HCT116 (cell line): ENCODE measurements around the gene MAST4. TPM values are rescaled to one million over a fixed set of nuclear protein-coding genes. Genes with fewer than 3 reads are reported as not detected.

Source experiments
- ATAC-seq: fragments of 200-7000 bp; cut with Tn5 transposase; 2 replicates; pipeline ENCODE4 v1.9.1; 2020; ENCODE audit warnings: mild to moderate bottlenecking, moderate library complexity
- BruUV-seq: library from RNA; stranded (reverse); fragments of 400-500 nt; replicated peaks from 2 replicates; lab custom pipeline; 2021; lab: Mats Ljungman, UMichigan
- CTCF ChIA-PET: fragments of 300-600 bp; sonication (Branson Sonifier 250); formaldehyde crosslinking; loops from one replicate; lab custom pipeline; 2021; ENCODE audit warnings: antibody characterized with exemption; lab: Charles Lee
- POLR2A ChIA-PET: fragments of 300-600, 350-600 bp; sonication (Branson Sonifier 250); formaldehyde crosslinking; loops from one replicate; lab custom pipeline; 2021; ENCODE audit warnings: antibody characterized with exemption; lab: Charles Lee
- RAD21 ChIA-PET, 2 experiments: fragments of 300-600 bp; sonication (Branson Sonifier 250); formaldehyde crosslinking; loops; one replicate each; lab custom pipeline; 2023; ENCODE audit warnings: low total read pairs in 2 of 2; ENCODE audit not compliant: uncharacterized antibody in 2 of 2, unreplicated experiment in 2 of 2, low non-redundant PET in 1 of 2; lab: Charles Lee
- DNase-seq: peaks from one replicate; pipeline ENCODE4 v3.0.0-alpha.2; 2010; ENCODE audit warnings: low read depth, low spot score
- H2AFZ ChIP-seq: fragments of 200-600 bp; shearing (Covaris generic), sonication (generic); 2 replicates; pipeline ENCODE4 v1.6.1; 2017; ENCODE audit warnings: low read depth, mixed run types, mixed read lengths, antibody characterized with exemption, low read length; ENCODE audit not compliant: poor library complexity, severe bottlenecking
- H3K27ac ChIP-seq: 2 replicates; pipeline ENCODE4 v1.5.1; 2012; ENCODE audit warnings: low read depth, low read length
- H3K27me3 ChIP-seq: fragments of 200-600 bp; sonication (generic); 2 replicates; pipeline ENCODE4 v1.6.1; 2016; ENCODE audit warnings: mixed run types, low read length, mixed read lengths; ENCODE audit not compliant: insufficient read depth
- H3K36me3 ChIP-seq, 2 experiments: fragments of 200-500 bp in 1 of 2; fragments of 200-600 bp in 1 of 2; sonication (Bioruptor generic) in 1 of 2; sonication (generic) in 1 of 2; 2 replicates each; pipeline versions ENCODE4 v1.5.1 to v1.6.1; 2014 to 2016; ENCODE audit warnings: low read length in 2 of 2, inconsistent platforms in 1 of 2, mixed read lengths in 1 of 2, mixed run types in 1 of 2; ENCODE audit not compliant: insufficient read depth in 2 of 2, control insufficient read depth in 1 of 2
- H3K4me1 ChIP-seq, 2 experiments: fragments of 200-600 bp in 1 of 2; sonication (generic) in 1 of 2; 2 replicates each; pipeline versions ENCODE4 v1.5.1 to v1.6.1; 2012 to 2017; ENCODE audit warnings: low read length in 2 of 2, inconsistent platforms in 1 of 2, mild to moderate bottlenecking in 1 of 2, mixed read lengths in 1 of 2, mixed run types in 1 of 2, moderate library complexity in 1 of 2; ENCODE audit not compliant: insufficient read depth in 2 of 2, control insufficient read depth in 1 of 2
- H3K4me2 ChIP-seq: fragments of 200-600 bp; sonication (generic); 2 replicates; pipeline ENCODE4 v1.6.1; 2017; ENCODE audit warnings: mixed run types, low read length, mixed read lengths
- H3K4me3 ChIP-seq, 2 experiments: fragments of 200-600 bp in 1 of 2; sonication (generic) in 1 of 2; replicated peaks in 1 of 2; 2 replicates each; pipeline ENCODE4 v1.5.1; 2011 to 2016; ENCODE audit warnings: low read length in 2 of 2, control low read depth in 1 of 2, low read depth in 1 of 2, mild to moderate bottlenecking in 1 of 2, mixed read lengths in 1 of 2, mixed run types in 1 of 2
- H3K79me2 ChIP-seq: fragments of 200-600 bp; sonication (generic); 2 replicates; pipeline ENCODE4 v1.6.1; 2017; ENCODE audit warnings: mild to moderate bottlenecking, mixed run types, low read length, moderate library complexity, mixed read lengths; ENCODE audit not compliant: insufficient read depth
- H3K9ac ChIP-seq: fragments of 200-600 bp; sonication (generic); 2 replicates; pipeline ENCODE4 v1.6.1; 2016; ENCODE audit warnings: low read length, mixed read lengths
- H3K9me2 ChIP-seq: fragments of 200-600 bp; sonication (generic), shearing (Covaris generic); 2 replicates; pipeline ENCODE4 v1.6.1; 2017; ENCODE audit warnings: mixed run types, mild to moderate bottlenecking, moderate library complexity; ENCODE audit not compliant: insufficient read depth
- H3K9me3 ChIP-seq, 2 experiments: fragments of 200-500 bp in 1 of 2; fragments of 200-600 bp in 1 of 2; sonication (Bioruptor generic) in 1 of 2; sonication (generic) in 1 of 2; 2 replicates each; pipeline ENCODE4 v1.6.1; 2014 to 2017; ENCODE audit warnings: low read length in 2 of 2, mixed read lengths in 2 of 2, inconsistent platforms in 1 of 2, low read depth in 1 of 2, mild to moderate bottlenecking in 1 of 2, mixed run types in 1 of 2, moderate library complexity in 1 of 2; ENCODE audit not compliant: control insufficient read depth in 1 of 2, insufficient read depth in 1 of 2
- H4K20me1 ChIP-seq: fragments of 200-600 bp; sonication (generic), shearing (Covaris generic); 2 replicates; pipeline ENCODE4 v1.6.1; 2017; ENCODE audit warnings: mixed run types, mild to moderate bottlenecking, moderate library complexity; ENCODE audit not compliant: insufficient read depth
- ATF3 ChIP-seq: IDR thresholded peaks from 2 replicates; pipeline ENCODE4 v1.6.1; 2012
- CEBPB ChIP-seq: IDR thresholded peaks from 2 replicates; pipeline ENCODE4 v1.6.1; 2012; ENCODE audit warnings: low read depth
- EGR1 ChIP-seq: IDR thresholded peaks from 2 replicates; pipeline ENCODE4 v1.6.1; 2012; ENCODE audit warnings: low read depth
- EZH2 ChIP-seq: fragments of 200-600 bp; sonication (generic); IDR thresholded peaks from 2 replicates; pipeline ENCODE4 v1.6.1; 2017; ENCODE audit warnings: antibody characterized with exemption, mixed run types
- POLR2AphosphoS5 ChIP-seq: IDR thresholded peaks from 2 replicates; pipeline ENCODE4 v1.6.1; 2011; ENCODE audit warnings: mild to moderate bottlenecking, low read depth, low read length, moderate library complexity
- RAD21 ChIP-seq: IDR thresholded peaks from 2 replicates; pipeline ENCODE4 v1.6.1; 2012; ENCODE audit warnings: low read depth, mild to moderate bottlenecking
- SIN3A ChIP-seq: IDR thresholded peaks from 2 replicates; pipeline ENCODE4 v1.6.1; 2012; ENCODE audit warnings: low read depth
- SP1 ChIP-seq: IDR thresholded peaks from 2 replicates; pipeline ENCODE4 v1.6.1; 2012; ENCODE audit warnings: low read depth
- YY1 ChIP-seq: IDR thresholded peaks from 2 replicates; pipeline ENCODE4 v1.6.1; 2011; ENCODE audit warnings: low read length, low read depth, moderate library complexity, mild to moderate bottlenecking; ENCODE audit not compliant: insufficient replicate concordance; ENCODE audit errors: extremely low read depth
- intact Hi-C: fragments of 100-400 bp; cut with micrococcal nuclease; formaldehyde crosslinking; loops from 2 replicates; pipeline ENCODE4 v1.10.0; 2022
- total RNA-seq: library from RNA; stranded (reverse); gene quantifications from one replicate; pipeline ENCODE4 v1.2.1, GENCODE V29; 2021; ENCODE audit not compliant: unreplicated experiment
- TF ChIP-seq, protein P1 (sequence below): IDR thresholded peaks from 2 replicates; pipeline ENCODE4 v1.6.1; 2011; ENCODE audit warnings: mild to moderate bottlenecking, low read length, moderate library complexity; ENCODE audit not compliant: insufficient replicate concordance; ENCODE audit errors: extremely low read depth
- TF ChIP-seq, protein P2 (sequence below): IDR thresholded peaks from 2 replicates; pipeline ENCODE4 v1.6.1; 2012
- TF ChIP-seq, protein P3 (sequence below): IDR thresholded peaks from 2 replicates; pipeline ENCODE4 v1.6.1; 2012; ENCODE audit warnings: low read depth

The MAST4 gene
- total RNA-seq, 1 experiment from 2014 or later: 1.1 TPM

DNA sequence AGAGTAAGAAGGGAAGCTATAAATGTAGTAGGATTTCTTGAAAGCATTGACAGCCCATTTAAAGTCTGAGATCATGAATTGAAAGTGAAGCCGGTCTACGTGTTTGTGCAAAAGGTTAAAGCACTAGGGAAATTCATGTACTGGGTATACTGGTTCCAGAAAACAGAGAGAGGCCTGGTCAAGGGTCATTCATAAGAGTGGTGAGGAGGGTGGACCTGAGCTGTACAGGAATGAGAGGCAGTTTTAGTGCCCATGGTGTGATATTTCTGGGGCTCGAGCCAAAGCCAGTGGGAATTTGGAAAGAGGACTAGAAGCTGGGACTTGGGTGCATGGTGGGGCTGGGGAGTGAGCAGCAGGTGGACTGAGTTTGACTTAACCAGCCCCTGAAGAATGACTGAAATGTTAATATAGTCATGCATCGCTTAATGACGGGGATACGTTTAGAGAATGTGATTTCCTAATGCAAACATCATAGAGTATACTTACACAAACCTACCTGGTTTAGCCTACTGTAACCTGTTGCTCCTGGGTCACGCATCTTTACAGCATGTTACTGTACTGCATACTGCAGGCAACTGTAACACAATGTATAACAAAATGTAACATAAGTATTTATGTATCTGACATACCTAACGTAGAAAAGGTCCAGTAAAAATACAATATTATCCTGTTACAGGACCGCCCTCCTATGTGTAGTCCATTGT lies 173.0 kb downstream of the MAST4 start:
- Histone ChIP-seq H2AFZ (no peak overlapping the region), H3K4me1 (no peaks in the 10 kb centered on the region), H3K36me3 (no peaks in the 10 kb centered on the region), H3K4me2 (no peak overlapping the region), H3K4me3 (no peak overlapping the region), H3K9ac (no peak overlapping the region), H3K27ac (no peak overlapping the region), H3K79me2 (no peaks in the 10 kb centered on the region), H3K9me3 (no peaks in the 10 kb centered on the region), H3K9me2 (no peaks in the 10 kb centered on the region), H3K27me3 (peaks cover 48% of the 10 kb centered on the region), H4K20me1 (no peaks in the 10 kb centered on the region)
- DNase-seq (no peak), ATAC-seq (no peak)
- POLR2A ChIA-PET: no interaction called here
- TF ChIP-seq, protein P1, sequence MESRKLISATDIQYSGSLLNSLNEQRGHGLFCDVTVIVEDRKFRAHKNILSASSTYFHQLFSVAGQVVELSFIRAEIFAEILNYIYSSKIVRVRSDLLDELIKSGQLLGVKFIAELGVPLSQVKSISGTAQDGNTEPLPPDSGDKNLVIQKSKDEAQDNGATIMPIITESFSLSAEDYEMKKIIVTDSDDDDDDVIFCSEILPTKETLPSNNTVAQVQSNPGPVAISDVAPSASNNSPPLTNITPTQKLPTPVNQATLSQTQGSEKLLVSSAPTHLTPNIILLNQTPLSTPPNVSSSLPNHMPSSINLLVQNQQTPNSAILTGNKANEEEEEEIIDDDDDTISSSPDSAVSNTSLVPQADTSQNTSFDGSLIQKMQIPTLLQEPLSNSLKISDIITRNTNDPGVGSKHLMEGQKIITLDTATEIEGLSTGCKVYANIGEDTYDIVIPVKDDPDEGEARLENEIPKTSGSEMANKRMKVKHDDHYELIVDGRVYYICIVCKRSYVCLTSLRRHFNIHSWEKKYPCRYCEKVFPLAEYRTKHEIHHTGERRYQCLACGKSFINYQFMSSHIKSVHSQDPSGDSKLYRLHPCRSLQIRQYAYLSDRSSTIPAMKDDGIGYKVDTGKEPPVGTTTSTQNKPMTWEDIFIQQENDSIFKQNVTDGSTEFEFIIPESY: no peak
- no peak for TF ChIP-seq RAD21
- TF ChIP-seq SP1: no peak
- no peak for TF ChIP-seq SIN3A
- no peak for TF ChIP-seq ATF3
- no peak for TF ChIP-seq YY1
- no peak for TF ChIP-seq CEBPB
- TF ChIP-seq POLR2AphosphoS5: no peak
- TF ChIP-seq EZH2: no peak
- no peak for TF ChIP-seq EGR1
- TF ChIP-seq, protein P2, sequence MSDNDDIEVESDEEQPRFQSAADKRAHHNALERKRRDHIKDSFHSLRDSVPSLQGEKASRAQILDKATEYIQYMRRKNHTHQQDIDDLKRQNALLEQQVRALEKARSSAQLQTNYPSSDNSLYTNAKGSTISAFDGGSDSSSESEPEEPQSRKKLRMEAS: no peak
- TF ChIP-seq, protein P3, sequence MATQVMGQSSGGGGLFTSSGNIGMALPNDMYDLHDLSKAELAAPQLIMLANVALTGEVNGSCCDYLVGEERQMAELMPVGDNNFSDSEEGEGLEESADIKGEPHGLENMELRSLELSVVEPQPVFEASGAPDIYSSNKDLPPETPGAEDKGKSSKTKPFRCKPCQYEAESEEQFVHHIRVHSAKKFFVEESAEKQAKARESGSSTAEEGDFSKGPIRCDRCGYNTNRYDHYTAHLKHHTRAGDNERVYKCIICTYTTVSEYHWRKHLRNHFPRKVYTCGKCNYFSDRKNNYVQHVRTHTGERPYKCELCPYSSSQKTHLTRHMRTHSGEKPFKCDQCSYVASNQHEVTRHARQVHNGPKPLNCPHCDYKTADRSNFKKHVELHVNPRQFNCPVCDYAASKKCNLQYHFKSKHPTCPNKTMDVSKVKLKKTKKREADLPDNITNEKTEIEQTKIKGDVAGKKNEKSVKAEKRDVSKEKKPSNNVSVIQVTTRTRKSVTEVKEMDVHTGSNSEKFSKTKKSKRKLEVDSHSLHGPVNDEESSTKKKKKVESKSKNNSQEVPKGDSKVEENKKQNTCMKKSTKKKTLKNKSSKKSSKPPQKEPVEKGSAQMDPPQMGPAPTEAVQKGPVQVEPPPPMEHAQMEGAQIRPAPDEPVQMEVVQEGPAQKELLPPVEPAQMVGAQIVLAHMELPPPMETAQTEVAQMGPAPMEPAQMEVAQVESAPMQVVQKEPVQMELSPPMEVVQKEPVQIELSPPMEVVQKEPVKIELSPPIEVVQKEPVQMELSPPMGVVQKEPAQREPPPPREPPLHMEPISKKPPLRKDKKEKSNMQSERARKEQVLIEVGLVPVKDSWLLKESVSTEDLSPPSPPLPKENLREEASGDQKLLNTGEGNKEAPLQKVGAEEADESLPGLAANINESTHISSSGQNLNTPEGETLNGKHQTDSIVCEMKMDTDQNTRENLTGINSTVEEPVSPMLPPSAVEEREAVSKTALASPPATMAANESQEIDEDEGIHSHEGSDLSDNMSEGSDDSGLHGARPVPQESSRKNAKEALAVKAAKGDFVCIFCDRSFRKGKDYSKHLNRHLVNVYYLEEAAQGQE: no peak
- intact Hi-C loops: no loop called here
- BruUV-seq: no TSS peak
- RAD21 ChIA-PET: no interaction called here
- CTCF ChIA-PET: no interaction called here
